ENCODE data around the gene EPHA10.

GRCh38 chr1:37746806-37747205 is 18.1 kb downstream of the EPHA10 start:
- TF ChIP-seq EZH2 (IDR thresholded peaks at IDR 0.05; ENCODE audit: insufficient read depth, low read length) (no peak), CTCF (IDR thresholded peaks at IDR 0.05; ENCODE audit: insufficient read depth, low read depth, low read length) (no peak)
